Heart right ventricle (tissue), 16 donors: ENCODE data around the gene FHOD3. TPM values are rescaled to one million over a fixed set of nuclear protein-coding genes. Genes with fewer than 3 reads are reported as not detected.
A peak's percentile ranks its signal among the peaks of the same experiment; 100 is the strongest.

Experiments used
- ATAC-seq, 8 donors: fragments of 200-7000 bp; cut with Tn5 transposase; one replicate each; pipeline ENCODE4 v1.9.1; 2020; ENCODE audit warnings: mild to moderate bottlenecking in 8 of 8, moderate library complexity in 8 of 8, moderate number of reproducible peaks in 1 of 8
- DNase-seq, 2 donors: peaks; one replicate each; pipeline ENCODE4 v3.0.0-alpha.2; 2020
- H3K27ac ChIP-seq, 10 donors: fragments of 200-600 bp; sonication (generic) in 2 of 10; one replicate each; pipeline versions ENCODE4 v1.5.0 to v1.8.0; 2020 to 2022; ENCODE audit warnings: mild to moderate bottlenecking in 3 of 10
- H3K27me3 ChIP-seq, 7 donors: fragments of 200-600 bp; one replicate each; pipeline ENCODE4 v1.8.0; 2021 to 2022; ENCODE audit warnings: mild to moderate bottlenecking in 2 of 7
- H3K36me3 ChIP-seq, 9 donors: fragments of 200-600 bp; sonication (generic) in 1 of 9; one replicate each; pipeline versions ENCODE4 v1.5.0 to v1.8.0; 2020 to 2022; ENCODE audit warnings: mild to moderate bottlenecking in 2 of 9
- H3K4me1 ChIP-seq, 9 donors: fragments of 200-600 bp; sonication (generic) in 1 of 9; one replicate each; pipeline versions ENCODE4 v1.5.0 to v1.8.0; 2020 to 2022; ENCODE audit warnings: mild to moderate bottlenecking in 4 of 9
- H3K4me3 ChIP-seq, 10 donors: fragments of 200-600 bp; sonication (generic) in 2 of 10; one replicate each; pipeline versions ENCODE4 v1.5.0 to v1.8.0; 2020 to 2022; ENCODE audit warnings: mild to moderate bottlenecking in 7 of 10, moderate library complexity in 2 of 10
- H3K9me3 ChIP-seq, 11 donors: fragments of 200-600 bp in 10 of 11; sonication (generic) in 2 of 11; one replicate each; pipeline versions ENCODE4 v1.5.0 to v1.8.0; 2013 to 2022; ENCODE audit warnings: mild to moderate bottlenecking in 2 of 11, control low read depth in 1 of 11, moderate library complexity in 1 of 11
- WGBS, 2 donors: extraction: QIAGEN DNeasy Blood & Tissue Kit; methylation state at CpG; one replicate each; pipeline ENCODE4 v1.1.7; 2013; ENCODE audit warnings: inconsistent platforms in 1 of 2; 5-methylcytosine and 5-hydroxymethylcytosine counted together
- intact Hi-C, 10 donors: fragments of 100-400 bp; cut with DNase I; formaldehyde crosslinking; loops; one replicate each; pipeline versions ENCODE4 v1.11.1 to v1.14.2; 2022
- polyA plus RNA-seq, 2 donors: library from polyadenylated mRNA; stranded (reverse); fragments of 200-250 nt; gene quantifications; one replicate each; pipeline ENCODE4 v1.2.3, GENCODE V29; 2013
- total RNA-seq, 10 donors: library from RNA; stranded (reverse); fragmentation: NEBNext Ultra II Directional in 3 of 10; extraction: Animal tissue kit (Norgen Biotek cat#: 25700) in 3 of 10; gene quantifications; one replicate each; pipeline versions ENCODE4 v1.2.1 to v1.2.4, GENCODE V29; 2021 to 2023
- TF ChIP-seq, protein P1 (sequence below), 9 donors: fragments of 200-600 bp; sonication (generic) in 2 of 9; IDR thresholded peaks; one replicate each; pipeline versions ENCODE4 v1.5.0 to v1.8.0; 2021 to 2022; ENCODE audit warnings: antibody characterized with exemption in 9 of 9, mild to moderate bottlenecking in 5 of 9, moderate library complexity in 1 of 9
- donor health status: Arrhythmogenic right ventricular cardiomyopathy.
- donor health status: ischemic (EF 13 %, LVEDD 7.1; RV severe dilation, severe dysfunction).
- donor health status: healthy with polysubstance abuse.
- donor health status: DM: no; HTN: yes; CAD: no.
- donor health status: DM: no; HTN: no; CAD: no.
- donor health status: ischemic (EF 25% LVEDD 6.9; RV normal size, moderate dysfunction).
- donor health status: ischemic (EF 25% LVEDD 5.7; RV mildly dilated, moderate dysfunction).
- donor health status: healthy.
- donor health status: DM: yes; HTN: yes; CAD: no.
- donor health status: Ischemic cardiomyopathy.
- donor health status: ischemic (EF 35%, LVEDD 5.7; RV mildly dilated, moderate dysfunction).
- donor health status: nonischemic (EF 11% LVEDD 7.7; RV severe dilation, severe dysfunction).
- donor health status: DM: yes; HTN: yes; CAD: no.
- donor health status: PGD.
- donor health status: ischemic (EF 29% LVEDD 5.4; RV normal size, mild dysfunction).
- donor health status: nonischemic (EF 23%, LVEDD 6.1; RV moderate dilation, normal function).

FHOD3 gene
- total and polyA plus RNA-seq, 12 donors, result 81.8 to 484 (median 356) TPM

DNA sequence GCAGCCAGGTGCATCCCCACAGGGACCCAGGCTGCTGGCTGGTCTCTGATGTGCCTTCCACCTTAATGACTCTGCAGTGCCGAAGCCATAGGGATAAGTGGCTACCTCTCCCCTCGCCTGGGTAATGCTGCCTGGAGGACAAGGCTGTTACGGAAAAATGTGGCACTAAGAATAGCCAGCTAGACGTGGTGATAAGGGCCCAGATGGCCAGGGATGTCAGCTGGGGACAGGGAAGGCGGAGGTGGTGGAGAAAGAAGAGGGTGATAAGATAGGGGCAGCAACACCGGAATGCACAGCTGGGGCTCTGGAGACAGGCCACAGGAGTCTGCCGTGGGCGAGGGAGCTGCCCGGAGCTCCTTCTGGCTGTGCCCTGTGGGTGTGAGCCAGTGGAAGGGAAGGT is 170.6 kb downstream of the FHOD3 start:
- Histone ChIP-seq H3K36me3 (no peaks in the 10 kb centered on the region), H3K9me3 (no peaks in the 10 kb centered on the region), H3K4me1 (peaks cover 0 to 82% (median 47%) of the 10 kb centered on the region in 9 donors), H3K27me3 (no peaks in the 10 kb centered on the region), H3K4me3 (no peak overlapping the region), H3K27ac (peak overlapping the region in 9 of 10 donors; percentile 56 to 97 (median 79))
- DNase-seq (peak; percentile 70 to 75), ATAC-seq (peak; percentile 45 to 88 (median 79))
- 14 to 25% methylated on average over 9 of the region's 9 CpGs for WGBS, 2 donors
- TF ChIP-seq, protein P1, sequence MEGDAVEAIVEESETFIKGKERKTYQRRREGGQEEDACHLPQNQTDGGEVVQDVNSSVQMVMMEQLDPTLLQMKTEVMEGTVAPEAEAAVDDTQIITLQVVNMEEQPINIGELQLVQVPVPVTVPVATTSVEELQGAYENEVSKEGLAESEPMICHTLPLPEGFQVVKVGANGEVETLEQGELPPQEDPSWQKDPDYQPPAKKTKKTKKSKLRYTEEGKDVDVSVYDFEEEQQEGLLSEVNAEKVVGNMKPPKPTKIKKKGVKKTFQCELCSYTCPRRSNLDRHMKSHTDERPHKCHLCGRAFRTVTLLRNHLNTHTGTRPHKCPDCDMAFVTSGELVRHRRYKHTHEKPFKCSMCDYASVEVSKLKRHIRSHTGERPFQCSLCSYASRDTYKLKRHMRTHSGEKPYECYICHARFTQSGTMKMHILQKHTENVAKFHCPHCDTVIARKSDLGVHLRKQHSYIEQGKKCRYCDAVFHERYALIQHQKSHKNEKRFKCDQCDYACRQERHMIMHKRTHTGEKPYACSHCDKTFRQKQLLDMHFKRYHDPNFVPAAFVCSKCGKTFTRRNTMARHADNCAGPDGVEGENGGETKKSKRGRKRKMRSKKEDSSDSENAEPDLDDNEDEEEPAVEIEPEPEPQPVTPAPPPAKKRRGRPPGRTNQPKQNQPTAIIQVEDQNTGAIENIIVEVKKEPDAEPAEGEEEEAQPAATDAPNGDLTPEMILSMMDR (IDR thresholded peaks at IDR 0.05), result no peak
- intact Hi-C loops, result loop anchor here in 5 of 10 donors (5.0 to 10.0 kb wide), 9 partner anchors 73 to 173 kb away; partner anchors contain the start of gene FHOD3 (in 2 of the 5)

DNA sequence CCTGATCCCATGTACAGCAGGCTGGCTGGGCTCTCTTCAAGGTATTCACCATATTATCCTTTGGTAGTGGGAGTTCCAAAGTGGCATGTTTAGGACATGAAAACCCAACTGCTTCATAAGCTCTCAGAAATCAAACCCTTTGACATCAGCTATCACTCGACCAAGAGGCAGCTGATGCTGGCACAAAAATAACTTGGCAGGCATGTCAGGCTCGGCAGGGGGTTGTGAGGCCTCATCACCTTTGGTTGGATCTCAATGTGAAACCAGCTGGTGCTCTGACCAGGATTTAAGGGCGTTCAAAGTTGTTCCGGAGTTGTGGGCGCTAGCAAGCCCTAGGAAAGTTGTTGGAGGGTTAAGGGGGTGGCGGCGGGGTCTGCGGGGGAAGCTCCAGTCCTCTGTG is 171.9 kb downstream of the FHOD3 start:
- TF ChIP-seq, protein P1 (IDR thresholded peaks at IDR 0.05), result no peak
- H3K27ac ChIP-seq, result peak overlapping the region; percentile 53 to 97 (median 78)
- DNase-seq, result peak; percentile 44 to 68
- H3K27me3 ChIP-seq, result no peaks in the 10 kb centered on the region
- no peaks in the 10 kb centered on the region for H3K9me3 ChIP-seq
- ATAC-seq, result peak; percentile 57 to 82 (median 68)
- no peaks in the 10 kb centered on the region for H3K36me3 ChIP-seq
- 26 to 44% methylated on average over 8 of the region's 8 CpGs for WGBS, 2 donors
- no peak overlapping the region for H3K4me3 ChIP-seq
- H3K4me1 ChIP-seq, result peaks cover 0 to 73% (median 41%) of the 10 kb centered on the region in 9 donors
- intact Hi-C loops, result loop anchor here in 5 of 10 donors (5.0 to 10.0 kb wide), 9 partner anchors 75 to 175 kb away; partner anchors contain the start of gene FHOD3 (in 2 of the 5)

DNA sequence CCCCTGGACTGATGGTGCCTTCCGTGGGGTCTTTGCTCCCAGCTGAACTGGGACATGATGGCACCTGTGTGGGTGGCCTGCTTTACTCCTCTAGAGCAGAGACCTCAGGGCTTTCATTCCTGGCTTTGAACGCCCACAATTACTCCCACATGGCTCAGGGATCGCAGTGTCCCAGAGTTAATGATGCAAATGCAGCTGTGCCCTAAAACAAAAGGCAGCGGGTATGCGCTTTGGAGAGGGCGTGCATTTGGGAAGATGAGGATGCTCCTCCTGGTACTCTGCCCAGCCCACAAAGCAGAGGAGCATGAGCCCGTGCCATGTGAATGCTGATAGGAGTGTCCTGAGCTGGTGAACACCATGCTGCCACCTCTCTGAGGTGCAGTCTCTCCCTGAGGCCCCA is 173.4 kb downstream of the FHOD3 start:
- Histone ChIP-seq H3K9me3 (no peaks in the 10 kb centered on the region), H3K36me3 (no peaks in the 10 kb centered on the region), H3K27me3 (no peaks in the 10 kb centered on the region), H3K27ac (peak overlapping the region in 8 of 10 donors; percentile 27 to 97 (median 80)), H3K4me1 (peaks cover 0 to 66% (median 32%) of the 10 kb centered on the region in 9 donors), H3K4me3 (no peak overlapping the region)
- WGBS, 2 donors, result 78% methylated on average over 7 of the region's 7 CpGs
- DNase-seq (no peak), ATAC-seq (no peak)
- TF ChIP-seq, protein P1 (IDR thresholded peaks at IDR 0.05), result no peak
- intact Hi-C loops, result no loop called here

DNA sequence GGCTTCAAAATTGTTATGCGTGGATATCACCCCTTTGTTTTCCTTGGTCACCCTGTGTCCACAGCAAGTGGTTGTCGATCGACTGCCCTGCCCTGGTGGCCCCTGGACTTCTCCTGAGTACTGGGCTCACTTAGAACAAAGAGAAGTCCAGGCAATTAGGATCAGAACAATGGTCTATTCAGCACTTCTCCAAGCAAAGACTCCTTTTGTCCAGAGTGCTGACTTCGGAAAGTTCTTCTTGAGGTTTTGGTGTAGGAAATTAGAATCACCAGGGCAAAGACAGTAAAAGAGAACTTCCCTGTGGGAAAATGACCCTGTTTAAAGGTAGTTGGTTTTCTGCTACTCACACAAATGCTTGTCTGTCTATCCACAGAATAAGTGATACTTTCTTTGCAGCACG is 173.9 kb downstream of the FHOD3 start:
- H3K4me1 ChIP-seq, result peaks cover 0 to 66% (median 31%) of the 10 kb centered on the region in 9 donors
- H3K27me3 ChIP-seq, result no peaks in the 10 kb centered on the region
- 68 to 69% methylated on average over 5 of the region's 5 CpGs for WGBS, 2 donors
- H3K4me3 ChIP-seq, result no peak overlapping the region
- TF ChIP-seq, protein P1 (IDR thresholded peaks at IDR 0.05), result no peak
- ATAC-seq (no peak), DNase-seq (no peak)
- H3K36me3 ChIP-seq, result no peaks in the 10 kb centered on the region
- no peaks in the 10 kb centered on the region for H3K9me3 ChIP-seq
- peak overlapping the region in 7 of 10 donors; percentile 27 to 97 (median 83) for H3K27ac ChIP-seq
- intact Hi-C loops, result no loop called here
